ENCODE measurements around the gene IRF5.

Gene IRF5

GRCh38 chr7:128948312-128948973 lies 10.7 kb downstream of the IRF5 start:
- no peak for TF ChIP-seq CTCF (IDR thresholded peaks at IDR 0.05; ENCODE audit: low read depth, low read length)
- DNase-seq (ENCODE audit: low read depth in 2 of 2) = peak; percentile 5 to 16
- no peak overlapping the region for H3K4me3 ChIP-seq (replicated peaks in 1 of 2; ENCODE audit: low read depth in 2 of 2, low read length in 2 of 2)

DNA sequence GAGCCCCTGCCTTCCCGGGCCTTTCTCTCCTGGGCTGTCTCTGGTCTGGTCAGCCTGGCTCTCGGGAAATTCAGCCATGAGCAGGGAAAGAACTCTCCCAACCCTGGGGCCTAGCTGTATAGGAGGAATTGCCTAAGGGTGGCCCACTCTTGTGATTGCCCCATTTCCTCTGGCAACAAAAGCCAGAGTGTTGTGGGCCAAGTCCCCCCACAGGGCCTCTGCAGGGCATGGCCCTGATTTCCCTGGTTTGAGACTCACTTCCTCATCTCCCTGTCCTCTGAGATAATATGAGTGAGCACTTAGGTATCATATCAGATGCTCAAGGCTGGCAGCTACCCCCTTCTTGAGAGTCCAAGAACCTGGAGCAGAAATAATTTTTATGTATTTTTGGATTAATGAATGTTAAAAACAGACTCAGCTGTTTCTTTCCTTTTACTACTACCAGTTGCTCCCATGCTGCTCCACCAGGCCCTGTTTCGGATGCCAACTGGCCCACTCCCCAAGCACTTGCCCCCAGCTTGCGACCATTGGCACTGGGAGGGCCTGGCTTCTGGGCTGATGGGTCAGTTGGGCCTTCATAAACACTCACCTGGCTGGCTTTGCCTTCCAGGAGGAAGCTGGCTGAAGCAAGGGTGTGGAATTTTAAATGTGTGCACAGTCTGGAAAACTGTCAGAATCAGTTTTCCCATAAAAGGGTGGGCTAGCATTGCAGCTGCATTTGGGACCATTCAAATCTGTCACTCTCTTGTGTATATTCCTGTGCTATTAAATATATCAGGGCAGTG lies 11.4 kb downstream of the IRF5 start:
- peak in 1 of 2 donors; percentile 60 for DNase-seq (ENCODE audit: low read depth in 2 of 2)
- H3K4me3 ChIP-seq (replicated peaks in 1 of 2; ENCODE audit: low read depth in 2 of 2, low read length in 2 of 2) = no peak overlapping the region
- no peak for TF ChIP-seq CTCF (IDR thresholded peaks at IDR 0.05; ENCODE audit: low read depth, low read length)

GRCh38 chr7:128951296-128951695 lies 13.6 kb downstream of the IRF5 start:
- no peak for DNase-seq (ENCODE audit: low read depth in 2 of 2)
- H3K4me3 ChIP-seq (replicated peaks in 1 of 2; ENCODE audit: low read depth in 2 of 2, low read length in 2 of 2) = no peak overlapping the region
- no peak for TF ChIP-seq CTCF (IDR thresholded peaks at IDR 0.05; ENCODE audit: low read depth, low read length)

- TF ChIP-seq CTCF (IDR thresholded peaks at IDR 0.05; ENCODE audit: low read depth, low read length) = no peak
These were observed 16.4 kb downstream of the IRF5 start for GRCh38 chr7:128954150-128954549.

DNA sequence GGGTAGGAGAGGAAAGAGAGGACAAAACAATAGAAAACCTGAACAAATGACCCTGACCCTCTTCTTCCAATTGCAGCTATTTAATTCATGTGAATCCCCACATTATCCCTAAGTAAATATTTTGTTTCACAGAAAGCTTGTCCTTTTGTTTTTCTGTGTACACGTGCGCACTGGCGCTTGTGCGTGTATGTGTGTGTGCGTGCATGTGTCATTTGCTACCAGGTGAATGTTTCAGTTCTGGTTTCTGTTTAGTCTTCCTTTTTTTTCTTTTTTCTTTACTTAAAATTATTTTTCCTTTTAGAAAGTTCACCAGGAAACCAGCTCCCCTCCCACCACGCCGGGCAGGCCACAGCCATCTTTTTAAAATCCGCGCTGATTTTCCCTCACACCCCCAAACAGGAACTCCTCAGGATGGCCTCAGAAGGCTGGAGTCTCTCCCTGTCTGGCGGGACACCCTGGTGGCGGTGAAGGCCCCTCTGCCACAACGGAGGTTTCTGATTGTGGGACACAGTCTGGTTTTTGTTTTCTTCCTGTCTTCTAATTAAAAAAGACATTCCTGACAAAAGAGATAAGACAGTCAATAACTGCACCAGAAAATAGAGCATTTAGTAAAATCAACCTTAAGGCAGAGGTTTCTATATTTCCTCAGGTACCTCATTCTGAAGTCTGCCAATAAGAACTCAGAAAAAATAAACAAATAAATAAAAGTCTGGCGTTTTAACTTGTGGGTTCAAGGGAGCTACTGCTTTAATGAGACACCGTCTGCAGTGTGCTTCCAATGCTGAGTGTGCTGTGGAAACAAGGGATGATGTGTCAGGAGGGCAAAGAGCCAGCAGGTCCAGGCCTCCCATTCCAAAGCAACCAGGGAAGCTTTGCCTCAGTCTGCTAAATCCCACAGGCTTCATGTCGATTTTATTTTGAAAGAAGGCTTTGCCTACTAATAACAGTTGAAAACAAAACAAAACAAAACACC lies 17.4 kb downstream of the IRF5 start:
- H3K4me3 ChIP-seq (replicated peaks in 1 of 2; ENCODE audit: low read depth in 2 of 2, low read length in 2 of 2) = no peak overlapping the region
- peak; percentile 56 to 67 for DNase-seq (ENCODE audit: low read depth in 2 of 2)
- TF ChIP-seq CTCF (IDR thresholded peaks at IDR 0.05; ENCODE audit: low read depth, low read length) = no peak

More at GRCh38 chr7:128954150-128954549, 16.4 kb downstream of the IRF5 start:
- no peak overlapping the region for H3K4me3 ChIP-seq (replicated peaks in 1 of 2; ENCODE audit: low read depth in 2 of 2, low read length in 2 of 2)
- no peak for DNase-seq (ENCODE audit: low read depth in 2 of 2)

DNA sequence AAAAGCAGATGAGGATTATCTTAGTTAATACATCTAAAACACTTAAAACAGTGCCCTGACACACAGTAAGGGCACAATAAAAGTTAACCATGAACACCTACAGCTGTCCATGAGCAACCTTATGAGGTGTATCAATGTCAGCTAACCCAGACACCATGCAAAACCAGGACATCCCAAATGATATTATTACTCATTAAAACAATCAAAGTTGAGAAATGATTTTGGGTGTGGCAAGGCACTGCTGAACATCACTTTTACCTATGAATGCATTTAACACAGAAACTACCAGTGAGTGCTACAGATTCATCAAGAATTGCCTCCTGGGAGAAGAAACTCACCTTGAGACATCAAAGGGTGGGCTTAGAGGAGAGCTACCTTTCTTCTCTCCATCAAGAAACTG lies 18.3 kb downstream of the IRF5 start:
- no peak for DNase-seq (ENCODE audit: low read depth in 2 of 2)
- no peak overlapping the region for H3K4me3 ChIP-seq (replicated peaks in 1 of 2; ENCODE audit: low read depth in 2 of 2, low read length in 2 of 2)
- TF ChIP-seq CTCF (IDR thresholded peaks at IDR 0.05; ENCODE audit: low read depth, low read length) = no peak

All from cardiac fibroblast (primary cell).